MM.1S (cell line): ENCODE measurements around the gene IRAG1.

Experiments used
- DNase-seq: peaks from one replicate; pipeline ENCODE4 v3.0.0-alpha.2; 2015
- H2AFZ ChIP-seq: fragments of 300-600 bp; sonication (generic); 2 replicates; pipeline ENCODE4 v1.6.0; 2016; ENCODE audit warnings: antibody characterized with exemption, low read length
- H3F3A ChIP-seq: fragments of 300-600 bp; sonication (generic); 2 replicates; pipeline ENCODE4 v1.6.1; 2016; ENCODE audit warnings: mild to moderate bottlenecking, antibody characterized with exemption, low read length, moderate library complexity, mixed read lengths; ENCODE audit not compliant: insufficient read depth
- H3K27ac ChIP-seq: fragments of 300-600 bp; sonication (generic); 2 replicates; pipeline ENCODE4 v1.5.1; 2016; ENCODE audit warnings: mild to moderate bottlenecking, low read length
- H3K27me3 ChIP-seq: fragments of 300-600 bp; sonication (generic); replicated peaks from 2 replicates; pipeline ENCODE4 v1.6.0; 2016; ENCODE audit warnings: low read length; ENCODE audit not compliant: insufficient read depth
- H3K36me3 ChIP-seq: fragments of 300-600 bp; sonication (generic); replicated peaks from 2 replicates; pipeline ENCODE4 v1.6.1; 2016; ENCODE audit warnings: mild to moderate bottlenecking, low read length, mixed read lengths; ENCODE audit not compliant: insufficient read depth
- H3K4me1 ChIP-seq: fragments of 300-600 bp; sonication (generic); 2 replicates; pipeline ENCODE4 v1.6.1; 2016; ENCODE audit warnings: low read length, mixed read lengths
- H3K4me2 ChIP-seq: fragments of 300-600 bp; sonication (generic); 2 replicates; pipeline ENCODE4 v1.6.0; 2016; ENCODE audit warnings: low read depth, low read length
- H3K4me3 ChIP-seq: fragments of 300-600 bp; sonication (generic); 2 replicates; pipeline ENCODE4 v1.5.1; 2016; ENCODE audit warnings: low read length, mixed read lengths
- H3K79me2 ChIP-seq: fragments of 300-600 bp; sonication (generic); 2 replicates; pipeline ENCODE4 v1.6.1; 2016; ENCODE audit warnings: mixed run types, low read length, mixed read lengths
- H3K9ac ChIP-seq: fragments of 300-600 bp; sonication (generic); 2 replicates; pipeline ENCODE4 v1.6.1; 2016; ENCODE audit warnings: low read length, mixed read lengths
- H3K9me2 ChIP-seq: fragments of 300-600 bp; sonication (generic); replicated peaks from 2 replicates; pipeline ENCODE4 v1.6.1; 2016; ENCODE audit warnings: mild to moderate bottlenecking, low read length, mixed read lengths; ENCODE audit not compliant: insufficient read depth
- H3K9me3 ChIP-seq: fragments of 300-600 bp; sonication (generic); replicated peaks from 2 replicates; pipeline ENCODE4 v1.6.1; 2016; ENCODE audit warnings: mild to moderate bottlenecking, low read length, mixed read lengths; ENCODE audit not compliant: insufficient read depth
- H4K20me1 ChIP-seq: fragments of 300-600 bp; sonication (generic); 2 replicates; pipeline ENCODE4 v1.6.1; 2016; ENCODE audit warnings: mild to moderate bottlenecking, low read length, moderate library complexity, mixed read lengths; ENCODE audit not compliant: insufficient read depth
- CTCF ChIP-seq: fragments of 300-600 bp; sonication (generic); IDR thresholded peaks from 2 replicates; pipeline ENCODE4 v1.5.1; 2016; ENCODE audit warnings: antibody characterized with exemption, low read length, mixed read lengths
- EZH2 ChIP-seq: fragments of 300-600 bp; sonication (generic); optimal IDR thresholded peaks from 2 replicates; pipeline ENCODE3; 2017; ENCODE audit warnings: low read depth, mild to moderate bottlenecking, antibody characterized with exemption, low read length, mixed read lengths
- EZH2phosphoT487 ChIP-seq: fragments of 300-600 bp; sonication (generic); IDR thresholded peaks from 2 replicates; pipeline ENCODE4 v1.6.1; 2018; ENCODE audit warnings: antibody characterized with exemption, low read length

The IRAG1 gene

GRCh38 chr11:10719616-10720015, 26.1 kb upstream of the IRAG1 start:
- Histone ChIP-seq H3K27ac (no peak overlapping the region), H3K4me2 (no peak overlapping the region), H3K36me3 (no peaks in the 10 kb centered on the region), H4K20me1 (no peaks in the 10 kb centered on the region), H3K4me1 (no peaks in the 10 kb centered on the region), H3K9me2 (no peaks in the 10 kb centered on the region), H3K4me3 (no peak overlapping the region), H3K9me3 (no peaks in the 10 kb centered on the region), H2AFZ (no peak overlapping the region), H3K9ac (no peak overlapping the region), H3F3A (no peaks in the 10 kb centered on the region), H3K79me2 (no peaks in the 10 kb centered on the region), H3K27me3 (no peaks in the 10 kb centered on the region)
- DNase-seq, result no peak
- no peak for TF ChIP-seq EZH2
- TF ChIP-seq CTCF, result no peak
- TF ChIP-seq EZH2phosphoT487, result no peak

- H3K27ac ChIP-seq, result no peak overlapping the region
- H3K4me2 ChIP-seq, result no peak overlapping the region
- no peaks in the 10 kb centered on the region for H3K27me3 ChIP-seq
- H3K36me3 ChIP-seq, result no peaks in the 10 kb centered on the region
- TF ChIP-seq EZH2phosphoT487 (no peak), EZH2 (no peak), CTCF (no peak)
- no peaks in the 10 kb centered on the region for H4K20me1 ChIP-seq
- no peaks in the 10 kb centered on the region for H3K79me2 ChIP-seq
- H3K4me3 ChIP-seq, result no peak overlapping the region
- H3K9ac ChIP-seq, result no peak overlapping the region
- DNase-seq, result no peak
- no peaks in the 10 kb centered on the region for H3F3A ChIP-seq
- no peaks in the 10 kb centered on the region for H3K9me3 ChIP-seq
- no peaks in the 10 kb centered on the region for H3K9me2 ChIP-seq
- no peaks in the 10 kb centered on the region for H3K4me1 ChIP-seq
- no peak overlapping the region for H2AFZ ChIP-seq
These were observed 23.1 kb upstream of the IRAG1 start for GRCh38 chr11:10716543-10717259.

GRCh38 chr11:10716122-10716521, 22.6 kb upstream of the IRAG1 start:
- H3K79me2 ChIP-seq, result no peaks in the 10 kb centered on the region
- no peak for TF ChIP-seq CTCF
- no peak for TF ChIP-seq EZH2
- TF ChIP-seq EZH2phosphoT487, result no peak
- H3K27ac ChIP-seq, result no peak overlapping the region
- H4K20me1 ChIP-seq, result no peaks in the 10 kb centered on the region
- no peaks in the 10 kb centered on the region for H3F3A ChIP-seq
- no peaks in the 10 kb centered on the region for H3K9me2 ChIP-seq
- H3K4me2 ChIP-seq, result no peak overlapping the region
- no peak overlapping the region for H2AFZ ChIP-seq
- H3K4me3 ChIP-seq, result no peak overlapping the region
- no peak overlapping the region for H3K9ac ChIP-seq
- no peaks in the 10 kb centered on the region for H3K27me3 ChIP-seq
- H3K36me3 ChIP-seq, result no peaks in the 10 kb centered on the region
- no peaks in the 10 kb centered on the region for H3K4me1 ChIP-seq
- H3K9me3 ChIP-seq, result no peaks in the 10 kb centered on the region
- DNase-seq, result no peak
